GM10266 (cell line): ENCODE data around the gene SYNE3.

Experiments
- DNase-seq: peaks from one replicate; pipeline ENCODE4 v3.0.0; 2012; ENCODE audit errors: extremely low spot score
- TF ChIP-seq, protein P1 (sequence below): IDR thresholded peaks from 2 replicates; pipeline ENCODE4 v1.5.1; 2012; ENCODE audit warnings: mild to moderate bottlenecking, low read depth; ENCODE audit not compliant: control insufficient read depth, insufficient read depth; ENCODE audit errors: missing control alignments

Gene SYNE3

DNA sequence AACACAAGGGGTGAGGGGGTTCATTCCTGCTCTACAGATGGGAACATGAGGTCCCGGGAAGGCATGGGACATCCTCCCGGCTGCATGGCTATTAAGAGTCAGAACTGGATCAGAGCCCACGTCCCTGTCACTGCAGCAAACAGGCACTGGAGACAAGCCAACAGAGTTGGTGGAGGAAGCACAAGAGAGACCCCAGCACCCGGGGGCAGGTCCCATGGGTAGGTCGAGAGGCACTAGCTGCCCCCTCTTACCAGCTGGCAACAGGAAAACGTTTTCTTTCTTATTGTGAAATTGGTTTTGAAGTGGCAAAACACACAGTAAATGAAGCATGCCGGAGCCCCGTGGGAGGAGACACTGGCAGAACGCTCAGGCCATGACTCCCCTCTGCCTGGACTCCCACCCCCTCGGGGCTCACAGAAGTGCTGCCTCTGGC, 43.6 kb downstream of the SYNE3 start:
- TF ChIP-seq, protein P1, sequence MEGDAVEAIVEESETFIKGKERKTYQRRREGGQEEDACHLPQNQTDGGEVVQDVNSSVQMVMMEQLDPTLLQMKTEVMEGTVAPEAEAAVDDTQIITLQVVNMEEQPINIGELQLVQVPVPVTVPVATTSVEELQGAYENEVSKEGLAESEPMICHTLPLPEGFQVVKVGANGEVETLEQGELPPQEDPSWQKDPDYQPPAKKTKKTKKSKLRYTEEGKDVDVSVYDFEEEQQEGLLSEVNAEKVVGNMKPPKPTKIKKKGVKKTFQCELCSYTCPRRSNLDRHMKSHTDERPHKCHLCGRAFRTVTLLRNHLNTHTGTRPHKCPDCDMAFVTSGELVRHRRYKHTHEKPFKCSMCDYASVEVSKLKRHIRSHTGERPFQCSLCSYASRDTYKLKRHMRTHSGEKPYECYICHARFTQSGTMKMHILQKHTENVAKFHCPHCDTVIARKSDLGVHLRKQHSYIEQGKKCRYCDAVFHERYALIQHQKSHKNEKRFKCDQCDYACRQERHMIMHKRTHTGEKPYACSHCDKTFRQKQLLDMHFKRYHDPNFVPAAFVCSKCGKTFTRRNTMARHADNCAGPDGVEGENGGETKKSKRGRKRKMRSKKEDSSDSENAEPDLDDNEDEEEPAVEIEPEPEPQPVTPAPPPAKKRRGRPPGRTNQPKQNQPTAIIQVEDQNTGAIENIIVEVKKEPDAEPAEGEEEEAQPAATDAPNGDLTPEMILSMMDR: no peak
- DNase-seq: no peak

- DNase-seq: no peak
- TF ChIP-seq, protein P1: no peak
These were observed 45.0 kb downstream of the SYNE3 start for GRCh38 chr14:95471476-95471875.

GRCh38 chr14:95471016-95471415, 45.4 kb downstream of the SYNE3 start:
- no peak for DNase-seq

DNA sequence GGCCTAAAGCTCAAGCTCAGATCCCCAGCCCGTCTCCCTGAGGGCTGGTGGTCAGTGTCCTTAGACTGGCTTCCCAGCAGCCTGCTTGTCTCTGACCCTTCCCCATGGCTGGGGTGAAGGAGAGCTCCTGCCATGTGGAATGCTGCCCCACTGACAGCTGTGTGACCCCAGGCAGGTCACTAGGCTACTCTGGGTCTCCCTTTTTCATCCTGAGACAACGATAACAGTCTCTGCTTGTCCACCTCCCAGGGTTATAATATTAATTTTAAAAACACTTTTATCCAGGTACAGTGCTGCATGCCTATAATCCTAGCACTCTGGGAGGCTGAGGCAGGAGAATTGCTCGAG, 47.3 kb downstream of the SYNE3 start:
- TF ChIP-seq, protein P1: no peak
- no peak for DNase-seq

More at GRCh38 chr14:95471016-95471415, 45.4 kb downstream of the SYNE3 start:
- TF ChIP-seq, protein P1: no peak

- no peak for DNase-seq
These were observed 47.9 kb downstream of the SYNE3 start for GRCh38 chr14:95468448-95469133.

GRCh38 chr14:95467657-95468056, 48.8 kb downstream of the SYNE3 start:
- DNase-seq: no peak
- TF ChIP-seq, protein P1: no peak

More at GRCh38 chr14:95468448-95469133, 47.9 kb downstream of the SYNE3 start:
- TF ChIP-seq, protein P1: no peak

DNA sequence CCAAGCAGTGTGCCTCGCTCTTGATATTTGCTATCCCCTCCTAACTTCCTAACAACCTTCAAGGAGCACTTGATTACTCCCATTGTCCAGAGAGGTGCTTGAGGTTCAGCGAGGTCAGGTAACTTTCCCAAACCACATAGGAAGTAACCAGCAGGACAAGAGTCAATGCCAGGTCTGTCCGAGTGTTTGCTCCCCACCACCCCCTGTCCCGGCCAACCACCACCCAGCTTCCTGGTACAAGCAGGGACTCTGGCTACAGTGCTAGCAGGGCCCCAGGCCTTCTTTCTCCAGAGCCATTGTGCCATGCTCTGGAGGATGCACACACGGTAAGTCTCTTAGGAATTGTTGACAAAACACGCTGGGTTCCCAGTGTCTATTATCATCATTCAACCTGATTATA, 49.2 kb downstream of the SYNE3 start:
- TF ChIP-seq, protein P1: no peak

More for the DNA sequence above, 49.2 kb downstream of the SYNE3 start:
- DNase-seq: no peak
